Brain pericyte (primary cell): ENCODE results near the gene MAP2.
"Not testable (repeated sequence)": the region's sequence is repeated elsewhere in the genome, so short reads cannot be mapped to it uniquely, and the experiment has no call there.

Source experiments
- DNase-seq: peaks from one replicate; pipeline ENCODE4 v3.0.0-alpha.2; 2012; ENCODE audit warnings: low read depth, low spot score

The MAP2 gene

DNA sequence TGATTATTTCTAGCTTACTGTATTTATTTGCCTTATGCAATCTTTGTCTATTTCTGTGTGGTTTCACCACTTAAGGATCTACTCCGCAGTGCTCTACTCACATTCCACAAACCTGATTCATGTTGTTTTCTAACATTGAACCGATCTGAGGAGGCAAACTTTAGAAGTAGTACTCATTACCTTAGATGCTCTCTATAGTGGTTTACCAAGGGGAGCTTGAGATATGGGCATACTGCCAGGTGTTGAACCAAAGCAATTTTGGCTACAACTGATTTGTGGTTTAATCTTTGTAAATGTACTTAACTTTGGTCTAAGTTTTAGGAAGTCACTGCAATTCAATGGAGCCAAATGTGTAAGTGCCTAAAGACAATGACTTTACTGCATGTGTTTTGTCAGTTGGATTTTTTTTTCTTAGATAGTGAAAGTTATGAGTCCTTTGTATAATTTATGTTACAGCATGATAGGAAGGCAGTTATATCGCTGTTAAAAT, 50.1 kb downstream of the MAP2 start:
- peak; percentile 78 for DNase-seq

DNA sequence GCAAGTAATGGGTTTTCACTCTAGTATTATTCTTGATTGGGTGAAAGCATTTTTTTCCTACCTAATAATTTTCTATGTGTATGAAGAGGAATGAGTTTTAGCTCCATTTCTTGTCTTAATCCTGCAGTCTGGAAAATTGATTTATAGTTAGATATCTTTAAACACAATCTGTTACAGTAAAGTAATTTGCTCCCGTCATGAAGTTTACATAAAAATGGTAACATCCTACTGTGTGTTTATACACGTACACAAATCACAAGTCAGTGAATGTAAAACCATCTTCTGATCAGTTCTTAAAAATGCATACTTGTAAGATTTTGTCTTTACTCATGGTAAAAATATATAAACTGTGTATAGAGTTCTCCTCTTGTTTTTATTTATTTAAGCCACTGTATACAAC, 51.1 kb downstream of the MAP2 start:
- DNase-seq = no peak

DNA sequence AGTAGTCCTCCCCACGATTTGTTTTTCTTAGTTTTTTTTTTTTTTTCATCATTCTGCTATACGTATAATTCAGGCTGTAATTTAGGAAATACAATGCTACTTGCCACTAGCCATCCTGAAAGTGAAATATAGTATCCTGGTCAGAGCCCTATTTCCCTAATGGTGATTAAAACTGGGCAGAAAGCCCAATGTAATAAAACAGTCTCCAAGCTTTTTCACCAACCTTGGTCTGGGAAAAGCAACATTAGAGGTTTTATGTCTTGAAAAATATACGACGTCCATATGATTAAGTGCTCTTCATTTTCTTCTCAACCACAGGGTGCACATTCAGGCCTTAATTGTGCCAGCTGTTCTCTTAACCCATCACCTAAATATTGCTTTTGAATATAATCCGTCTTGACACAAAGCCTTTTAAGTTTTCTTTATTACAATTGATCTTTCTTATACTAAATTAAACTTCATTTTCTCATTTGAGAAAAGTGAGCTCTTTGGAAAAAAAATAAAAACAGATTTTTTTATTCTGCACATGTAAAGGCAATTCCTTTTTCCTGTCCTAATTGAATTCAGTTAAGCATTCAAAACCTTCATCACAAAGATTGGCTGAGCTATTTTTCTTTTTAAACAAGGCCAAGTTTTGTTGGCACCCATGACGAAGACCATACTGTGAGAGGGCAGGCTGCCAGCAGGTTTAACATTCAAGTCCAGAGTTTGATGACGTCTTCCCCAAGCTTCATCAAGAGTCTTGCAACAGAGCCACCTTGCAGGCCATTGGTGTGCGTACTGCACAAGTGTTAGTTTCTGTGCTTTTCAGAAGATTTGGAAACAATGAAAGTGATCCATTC, 52.7 kb downstream of the MAP2 start:
- DNase-seq = peak; percentile 51

DNA sequence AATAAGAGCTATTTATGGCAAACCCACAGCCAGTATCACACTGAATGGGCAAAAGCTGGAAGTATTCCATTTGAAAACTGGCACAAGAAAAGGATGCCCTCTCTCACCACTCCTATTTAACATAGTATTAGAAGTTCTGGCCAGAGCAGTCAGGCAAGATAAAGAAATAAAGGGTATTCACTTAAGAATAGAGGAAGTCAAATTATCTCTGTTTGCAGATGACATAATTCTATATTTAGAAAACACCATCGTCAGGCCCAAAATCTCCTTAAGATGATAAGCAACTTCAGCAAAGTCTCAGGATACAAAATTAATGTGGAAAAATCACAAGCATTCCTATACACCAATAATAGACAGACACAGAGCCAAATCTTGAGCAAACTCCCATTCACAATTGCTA, 68.4 kb downstream of the MAP2 start:
- not testable (repeated sequence) for DNase-seq

DNA sequence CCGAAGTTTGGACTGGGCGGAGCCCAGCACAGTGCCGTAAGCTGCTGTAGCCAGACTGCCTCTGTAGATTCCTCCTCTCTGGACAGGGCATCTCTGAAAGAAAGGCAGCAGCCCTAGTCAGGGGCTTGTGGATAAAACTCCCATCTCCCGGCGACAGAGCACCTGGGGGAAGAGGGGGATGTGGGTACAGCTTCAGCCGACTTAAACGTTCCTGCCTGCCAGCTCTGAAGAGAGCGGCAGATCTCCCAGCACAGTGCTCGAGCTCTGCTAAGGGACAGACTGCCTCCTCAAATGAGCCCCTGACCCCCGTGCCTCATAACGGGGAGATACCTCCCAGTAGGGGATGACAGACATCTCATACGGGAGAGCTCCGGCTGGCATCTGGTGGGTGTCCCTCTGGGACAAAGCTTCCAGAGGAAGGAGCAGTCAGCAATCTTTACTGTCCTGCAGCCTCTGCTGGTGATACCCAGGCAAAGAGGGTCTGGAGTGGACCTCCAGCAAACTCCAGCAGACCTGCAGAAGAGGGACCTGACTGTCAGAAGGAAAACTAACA, 71.3 kb downstream of the MAP2 start:
- not testable (repeated sequence) for DNase-seq

DNA sequence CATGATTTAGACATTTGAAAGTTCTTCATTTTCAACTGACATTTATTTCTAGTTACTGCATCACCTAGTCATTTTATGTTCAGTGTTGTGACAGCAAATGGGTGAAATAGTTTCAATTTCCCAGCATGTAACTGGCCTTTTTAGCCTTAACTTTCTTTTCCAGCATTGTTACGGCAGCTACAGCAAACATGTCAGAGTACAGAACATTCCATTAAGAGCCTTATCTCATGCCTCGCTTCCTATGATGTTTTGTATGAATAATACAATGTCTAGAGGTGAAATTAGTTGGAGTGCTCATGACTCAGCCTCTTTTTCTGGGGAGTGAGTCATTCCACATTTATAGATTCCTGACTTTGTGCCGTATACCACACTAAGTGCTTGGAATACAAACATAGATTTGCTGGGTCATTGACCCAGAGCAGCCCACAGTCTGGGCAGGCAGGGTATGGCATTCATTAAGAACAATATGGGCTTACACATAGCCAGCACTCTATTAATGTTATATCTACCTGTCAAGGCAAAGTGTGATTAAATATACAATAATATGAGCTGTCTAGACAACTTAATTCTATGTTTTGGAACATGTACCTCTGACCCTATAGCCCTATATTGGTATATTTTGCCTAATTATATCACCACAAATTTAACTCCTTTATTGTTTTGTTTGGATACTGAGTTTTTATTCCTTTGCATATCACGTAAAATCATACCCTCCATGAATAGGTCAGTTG, 72.2 kb downstream of the MAP2 start:
- DNase-seq = peak; percentile 76

DNA sequence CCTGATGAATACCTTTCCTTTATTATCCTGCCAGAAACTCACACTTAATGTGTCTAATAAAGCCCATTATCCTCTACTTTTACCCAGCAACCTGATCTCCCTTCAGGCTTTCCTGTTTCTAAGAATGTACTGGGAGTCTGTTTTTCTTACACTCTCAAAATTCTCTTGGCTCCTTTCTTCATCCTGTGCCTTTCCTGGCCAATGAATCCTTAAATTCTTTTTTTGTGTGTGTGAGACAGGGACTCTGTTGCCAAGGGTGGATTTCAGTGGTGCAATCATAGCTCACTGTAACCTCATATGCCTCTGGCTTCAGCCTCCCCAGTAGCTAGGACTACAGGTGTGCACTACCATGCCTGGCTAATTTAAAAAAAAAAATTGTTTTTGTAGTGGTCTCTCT, 72.7 kb downstream of the MAP2 start:
- no peak for DNase-seq

DNA sequence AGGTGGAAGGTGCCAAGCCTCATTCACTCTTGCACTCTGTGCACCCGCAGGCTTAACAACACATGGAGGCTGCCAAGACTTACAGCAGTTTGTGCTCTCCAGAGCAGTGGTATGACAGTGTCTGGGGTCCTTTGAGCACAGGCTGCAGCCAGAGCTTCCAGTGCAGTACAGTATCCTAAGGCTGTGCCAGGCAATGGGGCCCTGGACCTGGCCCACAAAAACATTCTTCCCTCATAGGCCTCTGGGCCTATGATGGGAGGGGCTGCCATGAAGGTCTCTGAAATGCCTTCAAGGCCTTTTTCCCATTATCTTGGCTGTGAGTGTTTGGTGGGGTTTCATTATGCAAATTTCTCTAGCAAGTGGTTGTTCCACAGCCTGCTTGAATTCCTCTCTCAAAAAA, 74.8 kb downstream of the MAP2 start:
- no peak for DNase-seq

DNA sequence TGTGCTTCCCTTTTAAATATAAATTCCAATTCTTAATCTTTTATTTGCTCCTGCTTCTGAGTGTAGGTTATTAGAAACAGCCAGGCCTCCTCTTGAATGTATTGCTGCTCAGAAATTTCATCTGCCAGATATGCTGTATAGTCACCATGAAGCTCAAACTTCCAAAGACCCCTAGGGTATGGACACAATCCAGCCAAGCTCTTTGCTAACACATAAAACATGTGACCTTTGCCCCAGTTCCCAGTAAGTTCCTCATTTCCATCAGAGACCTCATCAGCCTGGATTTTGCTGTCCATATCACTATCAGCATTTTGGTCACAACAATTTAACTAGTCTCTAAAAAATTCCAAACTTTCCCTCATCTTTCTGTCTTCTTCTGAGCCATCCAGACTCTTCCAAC, 75.2 kb downstream of the MAP2 start:
- DNase-seq = no peak

DNA sequence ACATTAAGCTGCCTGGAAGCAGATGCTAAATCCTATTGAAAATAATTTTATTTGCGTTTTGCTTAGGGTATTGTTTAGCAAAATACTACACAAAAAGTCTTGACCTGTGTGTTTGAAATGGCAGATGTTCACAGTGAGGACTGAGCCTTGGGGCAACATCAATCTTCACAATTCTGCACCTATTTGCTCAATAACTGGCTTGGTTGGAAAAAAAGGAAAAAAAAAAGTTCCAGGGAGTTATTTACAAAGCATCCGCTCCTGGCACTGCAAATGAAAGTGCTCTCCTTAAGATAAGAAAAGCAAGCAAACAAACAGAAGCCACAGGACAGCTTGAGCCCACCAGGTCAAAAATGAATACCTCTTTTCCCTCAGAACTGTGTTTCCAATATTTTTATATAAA, 77.7 kb downstream of the MAP2 start:
- no peak for DNase-seq

DNA sequence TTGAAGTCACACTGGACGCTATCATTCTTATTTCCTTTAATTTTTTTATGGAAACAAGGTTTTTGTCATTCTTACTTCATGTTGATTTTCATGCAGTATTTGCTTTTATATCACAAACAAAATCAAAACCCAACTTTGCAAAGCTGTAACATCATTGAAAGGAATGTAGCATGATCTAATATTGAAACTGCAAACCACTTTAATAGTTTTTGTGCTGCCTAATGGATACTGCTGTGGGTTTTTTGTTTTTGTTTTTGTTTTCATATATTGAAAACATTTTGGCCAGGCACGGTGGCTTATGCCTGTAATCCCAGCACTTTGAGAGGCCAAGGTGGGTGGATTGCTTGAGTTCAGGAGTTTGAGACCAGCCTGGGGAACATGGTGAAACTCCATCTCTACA, 81.6 kb downstream of the MAP2 start:
- no peak for DNase-seq

DNA sequence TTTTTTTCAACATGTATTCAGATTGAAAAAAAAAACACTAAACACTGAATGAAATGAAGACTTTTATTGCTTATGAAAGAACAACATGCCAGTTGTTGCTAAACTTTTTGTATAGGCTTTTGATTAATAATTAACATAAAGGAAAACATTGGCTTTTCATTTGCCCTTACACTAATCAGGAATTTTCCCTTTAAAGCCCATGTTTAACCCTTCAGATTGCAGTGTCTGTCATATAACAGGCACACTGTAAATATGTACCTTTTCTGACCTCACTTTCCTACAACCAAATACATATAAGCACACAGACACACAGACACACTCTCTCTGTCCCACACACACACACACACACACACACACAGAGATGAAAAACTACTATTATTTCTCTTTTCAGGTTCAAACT, 84.4 kb downstream of the MAP2 start:
- no peak for DNase-seq

DNA sequence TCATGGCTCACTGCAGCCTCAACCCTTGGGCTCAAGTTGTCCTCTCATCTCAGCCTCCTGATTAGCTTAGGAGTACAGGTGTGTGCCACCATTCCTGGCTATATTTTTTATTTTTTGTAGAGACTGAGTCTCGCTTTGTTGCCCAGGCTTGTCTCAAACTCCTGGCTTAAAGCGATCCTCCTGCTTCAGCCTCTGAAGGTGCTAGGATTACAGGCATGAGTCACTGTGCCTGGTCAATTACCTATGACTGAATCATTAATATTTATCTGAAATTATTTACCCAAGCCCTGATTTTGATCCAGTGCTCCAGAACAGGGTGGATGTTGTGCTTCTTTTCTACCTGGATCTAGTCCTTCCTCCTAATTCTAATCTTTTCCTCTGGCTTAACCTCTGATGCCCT, 87.8 kb downstream of the MAP2 start:
- DNase-seq = no peak

DNA sequence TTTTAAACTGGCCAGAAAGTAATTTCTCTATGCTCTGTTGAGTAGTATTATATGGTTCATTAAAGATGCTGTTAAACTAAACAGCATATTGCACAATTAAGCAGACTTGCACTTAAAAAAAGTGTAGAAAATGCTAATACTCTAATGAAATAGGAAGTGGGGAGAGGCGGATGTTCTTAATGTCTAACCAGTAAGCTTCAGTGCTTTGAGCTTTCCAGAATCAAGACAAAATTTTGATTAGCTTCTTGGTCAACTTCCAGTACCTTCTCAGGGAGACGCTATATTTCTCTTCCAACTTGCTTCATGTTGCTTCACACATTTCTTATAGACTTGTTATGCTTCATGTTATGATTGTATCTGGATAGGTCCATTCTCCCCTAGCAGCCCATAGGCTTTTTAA, 89.1 kb downstream of the MAP2 start:
- no peak for DNase-seq

DNA sequence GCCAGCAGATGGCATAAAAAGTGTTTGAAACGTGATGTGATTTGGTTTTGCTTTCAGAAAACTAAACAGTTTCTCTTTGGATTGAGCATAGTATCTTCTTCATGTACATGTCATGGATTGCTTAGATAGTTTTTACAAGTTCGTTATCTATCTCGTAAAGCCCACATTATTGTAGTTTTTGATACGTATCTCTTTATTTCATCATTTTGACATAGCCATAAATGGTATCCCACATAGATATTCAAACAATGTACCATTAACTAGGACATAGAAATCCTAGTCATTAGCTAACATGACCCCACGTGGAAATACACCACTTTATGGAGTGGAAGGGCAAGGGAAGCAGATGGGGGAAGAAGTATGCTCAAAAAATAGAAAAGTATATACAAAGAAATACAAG, 93.6 kb downstream of the MAP2 start:
- no peak for DNase-seq

DNA sequence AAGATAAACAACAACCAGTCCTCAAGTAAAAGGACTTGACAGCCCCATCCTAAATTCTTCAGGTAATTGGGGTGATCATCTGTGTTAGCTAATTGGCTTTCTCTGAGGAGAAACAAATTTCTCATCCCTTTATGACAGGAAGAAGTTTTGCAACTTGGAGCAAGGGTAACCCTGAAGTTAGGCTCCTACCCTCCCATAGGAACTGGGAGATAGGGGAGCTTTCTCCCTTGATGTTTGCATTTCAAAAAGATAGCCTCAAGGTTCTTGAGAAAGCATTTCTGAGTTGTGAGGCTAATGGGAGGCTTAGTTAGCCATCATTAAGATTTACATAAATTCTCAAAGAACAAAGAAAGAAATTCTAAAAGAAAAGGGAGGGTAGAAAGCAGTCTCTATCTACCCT, 95.4 kb downstream of the MAP2 start:
- no peak for DNase-seq

DNA sequence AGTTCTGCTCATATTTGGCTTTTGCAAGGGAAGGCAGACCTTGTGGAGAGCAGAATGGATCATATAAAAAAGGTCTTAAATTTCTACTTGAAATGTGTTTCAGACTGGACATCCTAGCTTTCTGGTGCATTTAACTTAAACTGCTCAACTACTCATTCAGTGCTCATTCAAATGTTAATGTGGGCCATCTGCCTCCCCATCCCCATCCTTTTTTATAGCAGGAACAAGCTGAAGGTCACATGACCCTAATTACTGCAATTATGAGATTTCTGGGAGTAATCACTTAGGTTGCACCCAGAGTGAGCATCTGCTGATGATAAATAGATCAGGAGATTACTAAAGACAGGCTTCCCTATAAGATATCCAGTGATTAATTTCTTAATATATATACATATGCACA, 96.1 kb downstream of the MAP2 start:
- DNase-seq = no peak

DNA sequence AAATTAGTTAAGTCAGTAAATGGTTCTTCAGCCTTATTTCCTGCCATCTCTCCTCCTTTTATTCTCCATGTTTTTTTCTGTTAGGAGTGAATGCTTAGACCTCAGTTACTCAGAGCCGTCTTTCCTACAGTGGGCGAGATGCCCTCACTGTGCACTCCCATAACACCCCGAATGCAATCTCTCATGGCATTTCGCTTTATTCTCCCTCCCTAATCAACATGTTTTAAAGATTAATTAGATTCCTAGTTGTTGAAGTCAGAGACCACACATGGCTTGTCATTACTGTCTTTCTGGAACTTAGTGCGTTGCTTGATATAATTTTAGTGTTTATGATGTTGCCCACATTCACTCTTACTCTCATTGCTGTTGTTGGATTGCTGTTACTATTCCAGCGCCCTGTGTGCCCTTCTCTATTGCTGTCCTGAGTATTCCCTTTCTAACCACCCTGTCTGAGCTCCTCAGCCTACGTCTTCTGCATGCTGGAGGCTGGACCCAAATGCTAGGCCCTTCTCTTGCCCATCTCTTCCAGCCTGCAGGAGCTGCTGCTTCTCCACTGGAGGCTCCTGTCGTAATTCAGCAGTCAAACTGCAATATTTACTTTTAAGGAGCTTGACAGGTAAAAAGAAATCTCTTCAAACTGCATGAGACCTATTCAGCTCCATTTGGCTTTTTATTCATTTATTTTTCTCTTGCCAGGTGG, 99.3 kb downstream of the MAP2 start:
- DNase-seq = no peak

DNA sequence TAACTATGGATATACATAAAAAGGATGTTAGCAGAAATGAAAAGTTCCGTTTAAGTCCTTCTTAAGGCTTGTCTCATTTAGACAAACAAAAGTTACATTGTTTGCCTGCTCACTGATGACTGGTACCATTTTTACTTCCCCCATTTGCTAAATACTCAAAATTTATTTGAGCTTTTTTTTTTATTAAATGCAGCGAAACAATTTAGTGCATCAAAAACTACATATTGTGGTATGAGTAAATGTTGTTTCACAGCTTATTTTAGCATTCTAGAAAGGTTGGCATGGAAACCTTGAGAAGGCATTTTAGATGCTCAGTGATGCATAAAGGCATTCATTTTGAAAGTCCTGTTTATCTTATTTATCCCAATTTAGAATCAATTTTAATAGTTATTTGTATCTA, 100.0 kb downstream of the MAP2 start:
- DNase-seq = no peak

DNA sequence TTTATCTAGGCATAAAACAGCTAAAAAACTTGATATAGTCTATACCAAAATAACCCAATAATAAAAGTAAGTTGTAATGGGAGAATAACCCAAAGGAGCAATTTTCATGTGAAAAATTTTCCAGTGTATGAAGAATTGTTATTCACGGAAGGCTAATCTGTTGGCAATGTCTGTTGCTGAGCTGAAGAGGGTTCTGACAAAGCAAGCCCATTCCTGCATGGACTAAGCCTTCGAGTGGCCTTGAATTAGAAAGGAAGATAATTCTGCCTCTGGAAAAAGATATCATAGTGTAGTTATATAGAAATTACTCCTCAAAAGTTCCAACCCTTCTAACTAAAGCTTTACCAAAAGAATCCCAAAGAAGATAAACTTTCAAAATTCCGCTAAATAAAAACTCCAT, 101.5 kb downstream of the MAP2 start:
- no peak for DNase-seq

DNA sequence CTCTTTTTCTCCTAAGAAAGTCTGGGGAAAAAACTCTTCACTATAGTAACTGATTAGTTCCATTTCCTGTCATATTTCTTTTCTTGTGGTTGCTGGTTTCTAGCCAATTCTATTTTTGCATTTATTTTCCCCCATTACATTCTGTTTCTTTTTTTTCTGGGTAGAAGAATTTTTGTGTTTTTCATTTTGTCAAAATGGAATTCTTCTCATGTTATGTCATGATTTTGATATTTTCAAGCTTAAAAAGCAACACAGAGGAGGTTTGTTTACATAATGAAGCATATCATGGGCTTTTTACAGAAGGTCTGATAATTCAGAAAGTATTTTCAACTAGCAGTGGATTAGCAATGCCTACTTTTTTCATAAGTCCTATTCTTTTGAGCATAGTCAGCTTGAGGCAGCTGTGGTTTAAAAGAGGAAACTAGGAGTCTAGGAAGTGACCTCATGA, 102.0 kb downstream of the MAP2 start:
- peak; percentile 33 for DNase-seq

DNA sequence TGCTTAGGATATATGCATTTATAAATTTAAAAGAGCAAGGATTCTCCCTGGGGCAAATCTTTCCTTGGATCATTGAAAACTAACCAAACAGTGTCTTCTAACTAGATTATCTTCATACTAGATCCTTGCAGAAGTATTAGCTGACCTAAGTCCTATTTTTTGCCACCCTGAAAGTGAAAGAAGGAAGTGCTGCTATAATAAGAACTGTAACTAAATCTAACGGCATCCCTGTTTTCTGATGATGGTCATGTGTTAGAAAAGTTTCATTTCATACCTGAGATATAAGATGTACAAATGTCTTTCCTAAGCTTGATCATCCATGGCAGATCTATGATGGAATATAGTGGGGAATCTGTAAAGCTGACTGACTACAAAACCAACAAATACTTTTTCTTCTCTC, 102.7 kb downstream of the MAP2 start:
- DNase-seq = no peak
